GM19043 (cell line): ENCODE results near the gene CACNA1C.

Experiments
- ATAC-seq: cut with Tn5 transposase; IDR thresholded peaks from one replicate; pipeline ENCODE4 v1.9.1; 2021; ENCODE audit warnings: low read depth; ENCODE audit not compliant: unreplicated experiment

Gene CACNA1C

GRCh38 chr12:2523844-2524243, 471.1 kb downstream of the CACNA1C start:
- no peak for ATAC-seq

DNA sequence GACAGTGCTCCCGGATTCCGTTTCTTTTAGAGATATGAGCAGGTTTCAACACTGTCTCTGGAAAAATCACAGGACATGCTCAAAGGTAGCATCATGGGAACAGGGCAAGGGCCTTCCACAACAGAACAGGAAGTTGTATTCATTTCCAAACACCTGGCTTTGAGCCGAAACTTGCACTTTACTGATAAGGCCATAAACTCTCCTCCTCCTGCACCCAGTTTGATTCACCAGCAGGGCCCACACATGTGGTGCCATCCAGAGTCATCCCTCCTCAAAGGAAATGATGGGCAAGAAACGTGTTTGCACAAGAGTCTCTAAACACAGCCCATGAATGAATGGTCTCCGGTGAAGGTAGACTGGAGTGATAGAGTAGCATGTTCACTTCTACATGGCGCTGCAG, 473.6 kb downstream of the CACNA1C start:
- no peak for ATAC-seq

DNA sequence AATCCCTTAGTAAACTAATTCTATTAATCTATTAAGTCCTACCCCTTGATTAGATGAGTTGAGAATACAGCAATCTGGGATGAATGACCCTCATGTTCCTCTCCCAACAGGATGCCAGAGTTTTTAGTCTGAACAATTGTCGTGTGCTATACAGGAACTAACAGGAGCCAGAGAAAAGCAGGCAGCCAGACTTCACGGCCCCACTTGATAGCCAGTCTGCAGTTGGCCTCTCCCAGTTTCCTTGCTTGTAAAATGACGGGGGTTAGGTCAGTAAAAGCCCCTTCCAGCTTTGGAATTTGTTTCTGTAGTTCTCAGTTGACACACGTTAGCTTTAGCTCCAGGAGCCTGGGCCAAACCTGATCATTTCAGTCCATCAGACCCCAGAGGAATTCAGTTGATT, 475.2 kb downstream of the CACNA1C start:
- ATAC-seq: no peak

DNA sequence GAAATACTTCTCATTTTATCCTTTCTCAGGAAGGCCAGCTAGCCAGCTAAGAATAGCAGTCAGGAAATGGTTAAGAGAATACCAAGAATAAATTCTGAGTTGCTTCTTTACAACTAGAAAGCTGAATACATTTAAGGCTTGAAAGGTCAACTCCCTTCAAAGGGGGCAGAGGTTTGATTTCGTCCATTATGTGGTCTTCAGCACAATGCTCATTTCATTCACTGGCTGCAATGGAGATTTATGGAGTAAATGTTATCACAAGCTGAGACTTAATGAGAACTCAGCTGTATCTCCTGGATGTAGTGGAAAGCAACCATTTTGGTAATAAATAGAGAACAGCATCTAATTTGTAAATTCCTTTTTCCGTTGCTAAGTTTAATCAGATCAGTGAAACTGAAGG, 477.0 kb downstream of the CACNA1C start:
- ATAC-seq: no peak

- ATAC-seq: no peak
These were observed 478.6 kb downstream of the CACNA1C start for GRCh38 chr12:2531371-2531770.

GRCh38 chr12:2533036-2533435, 480.2 kb downstream of the CACNA1C start:
- no peak for ATAC-seq

DNA sequence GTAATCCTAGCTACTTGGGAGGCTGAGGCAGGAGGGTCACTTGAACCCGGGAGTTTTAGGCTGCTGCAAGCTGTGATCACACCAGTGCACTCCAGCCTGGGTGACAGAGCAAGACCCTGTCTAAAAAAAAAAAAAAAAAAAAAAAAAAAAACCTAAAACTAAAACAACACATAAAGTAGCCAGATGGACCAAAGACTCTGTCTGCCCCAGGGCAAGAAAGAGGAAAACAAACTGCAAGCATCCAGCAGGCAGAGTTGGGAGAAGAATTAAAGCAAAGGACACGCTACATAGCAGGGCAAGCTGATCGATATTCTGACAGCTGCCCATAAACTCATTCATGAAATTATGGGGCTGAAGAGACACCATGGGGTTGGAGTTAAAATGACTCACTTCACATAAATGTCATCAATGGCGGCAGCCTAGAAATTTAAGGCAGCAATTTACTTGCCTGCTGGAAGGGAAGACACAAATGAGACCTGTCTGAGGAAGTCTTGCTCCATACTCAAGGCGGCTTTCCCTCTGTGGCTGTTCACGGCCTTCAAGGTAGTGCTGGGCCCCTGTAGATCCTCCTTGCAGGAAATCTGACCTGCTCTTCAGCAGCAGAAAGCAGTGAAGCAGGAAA, 482.9 kb downstream of the CACNA1C start:
- no peak for ATAC-seq

- no peak for ATAC-seq
These were observed 483.9 kb downstream of the CACNA1C start for GRCh38 chr12:2536724-2537123.

GRCh38 chr12:2537868-2538541, 485.2 kb downstream of the CACNA1C start:
- no peak for ATAC-seq

GRCh38 chr12:2539938-2540337, 487.2 kb downstream of the CACNA1C start:
- ATAC-seq: no peak

DNA sequence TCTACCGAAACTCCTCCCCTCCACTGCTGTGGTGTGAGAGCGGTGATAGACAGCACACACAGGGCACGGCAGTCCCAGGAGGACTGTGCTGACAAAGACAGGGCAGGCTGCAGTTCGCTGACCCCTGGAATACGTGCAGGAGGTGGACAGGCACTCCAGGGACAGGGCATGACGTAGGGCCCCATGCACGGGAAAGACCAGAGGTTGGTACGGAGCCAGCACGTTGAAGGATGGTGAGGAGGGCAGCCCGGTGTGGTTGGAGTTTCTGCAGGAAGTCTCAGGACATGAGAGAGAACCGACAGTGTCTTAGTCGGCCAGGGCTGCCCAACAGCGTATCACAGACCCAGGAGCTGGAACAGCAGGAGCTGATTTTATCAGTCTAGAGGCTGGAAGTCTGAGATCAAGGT, 487.8 kb downstream of the CACNA1C start:
- no peak for ATAC-seq

DNA sequence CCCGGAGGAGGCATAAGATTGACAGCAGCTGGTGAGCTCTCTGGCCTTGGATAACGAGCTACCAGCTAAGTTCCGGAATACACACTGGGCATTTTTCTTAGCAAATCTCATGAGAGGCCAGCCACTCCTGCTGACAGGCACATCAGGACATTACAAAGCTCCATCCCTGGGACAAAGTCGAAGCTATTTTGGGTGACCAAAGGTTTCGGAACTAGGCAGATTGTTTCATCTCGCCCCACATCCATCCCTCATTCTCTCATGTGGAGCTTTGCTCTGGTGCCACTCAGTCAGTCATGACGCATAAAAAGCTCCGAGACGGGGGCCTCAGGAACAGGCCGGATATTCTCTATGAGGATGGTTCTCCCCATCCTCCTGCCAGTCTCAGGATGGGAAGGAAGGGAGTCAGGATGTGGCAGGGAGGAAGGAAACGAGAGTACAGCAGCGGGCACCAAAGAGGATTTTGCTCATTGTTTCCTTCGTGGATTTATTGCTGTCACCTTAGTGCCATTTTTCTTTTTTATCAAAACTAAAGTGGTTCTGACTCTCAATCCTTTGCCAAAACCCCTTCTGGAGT, 488.9 kb downstream of the CACNA1C start:
- ATAC-seq: no peak

- ATAC-seq: no peak
These were observed 491.0 kb downstream of the CACNA1C start for GRCh38 chr12:2543801-2544200.

GRCh38 chr12:2544230-2544629, 491.4 kb downstream of the CACNA1C start:
- no peak for ATAC-seq

GRCh38 chr12:2547273-2548044, 494.7 kb downstream of the CACNA1C start:
- ATAC-seq: no peak

DNA sequence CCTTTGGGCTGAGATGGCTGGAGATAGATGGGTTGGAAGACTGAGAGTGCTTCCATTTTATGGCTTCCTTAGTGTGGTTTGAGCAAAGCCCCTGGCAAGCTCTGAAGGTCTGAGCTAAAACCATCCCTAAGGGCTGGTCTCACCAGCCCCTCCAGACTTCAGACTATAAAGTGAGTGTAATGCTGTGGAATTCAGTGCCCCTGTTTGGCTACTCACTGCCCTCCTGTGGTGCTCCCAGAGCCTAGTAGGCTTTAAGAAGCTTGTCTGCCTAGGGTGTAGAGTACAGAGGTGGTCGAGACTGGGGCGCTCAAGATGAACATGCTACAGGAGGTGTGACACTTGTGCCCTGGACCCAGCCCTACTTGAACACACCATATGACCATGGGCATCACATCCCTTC, 495.3 kb downstream of the CACNA1C start:
- no peak for ATAC-seq

- no peak for ATAC-seq
These were observed 498.0 kb downstream of the CACNA1C start for GRCh38 chr12:2550561-2551411.

DNA sequence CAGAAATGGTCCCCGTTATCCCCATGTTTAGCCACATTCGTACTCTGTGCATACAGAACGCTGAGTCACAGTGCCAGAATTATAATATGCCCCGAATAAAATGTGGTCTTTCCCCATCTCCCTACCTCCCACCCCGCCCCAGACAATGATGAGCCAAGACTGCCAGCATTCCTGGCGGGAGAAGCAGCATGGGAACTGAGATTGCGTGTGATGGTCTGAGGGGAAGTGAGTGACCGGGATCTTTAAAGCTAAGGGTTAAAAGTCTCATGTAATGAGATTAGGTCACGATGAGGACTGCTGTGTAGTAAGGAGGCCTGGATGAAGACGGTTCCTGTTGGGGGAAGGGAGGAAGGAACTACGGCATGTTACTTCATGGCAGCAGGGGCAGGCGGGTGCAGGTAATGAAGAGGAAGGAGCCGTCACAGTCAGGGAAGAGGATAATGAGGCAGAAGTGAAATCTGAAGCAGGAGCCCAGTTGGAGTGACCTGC, 498.7 kb downstream of the CACNA1C start:
- ATAC-seq: no peak

GRCh38 chr12:2552000-2552756, 499.4 kb downstream of the CACNA1C start:
- no peak for ATAC-seq
